ENCODE results near the gene ZCCHC7.

The ZCCHC7 gene

DNA sequence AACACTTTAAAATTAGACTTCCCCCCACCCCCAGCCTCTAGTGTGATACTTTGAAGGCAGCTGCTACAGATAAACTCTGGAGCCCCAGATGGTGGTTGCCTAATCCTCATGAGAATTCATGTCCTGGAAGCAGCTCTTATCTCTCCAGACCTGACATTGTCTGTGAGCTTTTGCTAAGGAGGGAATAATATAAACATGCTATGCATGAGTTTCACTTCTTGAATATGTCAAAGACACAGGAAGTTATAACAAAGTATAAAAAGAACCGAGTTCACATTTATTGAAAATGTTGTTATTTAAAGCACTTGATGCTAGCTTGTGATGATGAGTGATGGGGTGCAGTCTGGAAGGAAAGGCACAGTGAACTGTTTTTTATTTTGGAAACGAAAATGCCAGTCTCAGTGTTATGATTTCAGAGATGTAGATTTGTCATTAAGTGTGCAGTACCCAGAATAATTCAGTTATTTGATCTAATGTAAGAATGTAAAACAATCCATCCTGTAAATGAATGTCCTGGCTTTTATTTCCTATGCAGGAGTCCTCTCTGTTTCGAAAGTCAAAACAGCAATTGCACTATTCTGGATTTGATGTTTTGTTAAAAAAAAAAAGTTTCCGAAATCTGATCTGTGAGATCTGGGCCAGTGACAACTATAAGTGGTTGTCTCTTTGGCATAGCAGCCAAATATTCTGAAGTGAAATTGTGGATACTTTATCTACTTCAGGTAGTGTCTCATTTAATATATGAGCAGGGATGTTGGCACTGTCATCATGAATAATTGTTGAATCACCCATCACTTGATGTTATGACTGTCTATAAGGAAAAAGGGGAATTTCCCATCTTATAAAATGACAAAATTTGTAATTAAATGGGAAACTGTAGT, 77.0 kb downstream of the ZCCHC7 start:
- TF ChIP-seq, protein P1, sequence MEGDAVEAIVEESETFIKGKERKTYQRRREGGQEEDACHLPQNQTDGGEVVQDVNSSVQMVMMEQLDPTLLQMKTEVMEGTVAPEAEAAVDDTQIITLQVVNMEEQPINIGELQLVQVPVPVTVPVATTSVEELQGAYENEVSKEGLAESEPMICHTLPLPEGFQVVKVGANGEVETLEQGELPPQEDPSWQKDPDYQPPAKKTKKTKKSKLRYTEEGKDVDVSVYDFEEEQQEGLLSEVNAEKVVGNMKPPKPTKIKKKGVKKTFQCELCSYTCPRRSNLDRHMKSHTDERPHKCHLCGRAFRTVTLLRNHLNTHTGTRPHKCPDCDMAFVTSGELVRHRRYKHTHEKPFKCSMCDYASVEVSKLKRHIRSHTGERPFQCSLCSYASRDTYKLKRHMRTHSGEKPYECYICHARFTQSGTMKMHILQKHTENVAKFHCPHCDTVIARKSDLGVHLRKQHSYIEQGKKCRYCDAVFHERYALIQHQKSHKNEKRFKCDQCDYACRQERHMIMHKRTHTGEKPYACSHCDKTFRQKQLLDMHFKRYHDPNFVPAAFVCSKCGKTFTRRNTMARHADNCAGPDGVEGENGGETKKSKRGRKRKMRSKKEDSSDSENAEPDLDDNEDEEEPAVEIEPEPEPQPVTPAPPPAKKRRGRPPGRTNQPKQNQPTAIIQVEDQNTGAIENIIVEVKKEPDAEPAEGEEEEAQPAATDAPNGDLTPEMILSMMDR (IDR thresholded peaks at IDR 0.05): no peak
- H3K9me3 Mint-ChIP-seq: no peaks in the 10 kb centered on the region
- DNase-seq: no peak
- H3K27ac Mint-ChIP-seq: no peak overlapping the region
- peaks cover 11% of the 10 kb centered on the region for H3K4me1 Mint-ChIP-seq
- no peak overlapping the region for H3K4me3 Mint-ChIP-seq
- H3K36me3 Mint-ChIP-seq (ENCODE audit: low read depth): peaks cover 14% of the 10 kb centered on the region
- no peaks in the 10 kb centered on the region for H3K27me3 Mint-ChIP-seq (ENCODE audit: low read depth, poor library complexity)

DNA sequence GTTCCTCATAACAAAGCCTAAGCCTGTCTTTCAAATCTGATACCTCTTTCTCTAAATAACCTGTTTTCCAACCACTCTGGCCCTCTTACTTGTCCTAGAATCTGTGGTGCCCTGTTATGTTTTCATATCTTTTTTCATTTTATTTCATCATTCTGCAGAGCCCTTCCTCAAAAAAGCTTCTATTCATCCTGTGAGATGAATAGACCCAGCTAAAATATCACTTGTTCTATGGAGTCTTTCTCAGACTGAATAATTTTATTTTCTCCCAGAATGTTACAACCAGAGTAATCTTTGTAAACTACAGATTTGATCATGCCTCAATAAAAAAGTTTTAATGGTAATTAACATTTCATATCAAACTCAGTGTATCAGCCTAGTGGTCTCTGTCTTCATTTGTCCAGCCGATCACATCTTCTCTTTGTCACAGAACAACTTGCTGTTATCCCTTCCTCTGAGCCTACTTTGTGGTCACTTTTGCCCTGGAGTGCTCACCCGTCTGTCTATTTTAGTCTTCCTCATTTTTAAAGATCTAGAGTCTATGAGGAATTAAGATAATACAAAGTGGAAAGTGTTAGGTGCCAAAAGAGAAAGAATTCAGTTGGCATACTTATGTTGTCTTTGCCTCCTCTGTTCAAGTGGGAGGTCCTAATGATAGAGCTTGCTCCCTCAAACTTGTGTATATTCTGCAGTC, 77.8 kb downstream of the ZCCHC7 start:
- Mint-ChIP-seq H3K27ac (no peak overlapping the region), H3K9me3 (peaks cover 1% of the 10 kb centered on the region), H3K36me3 (ENCODE audit: low read depth) (peaks cover 20% of the 10 kb centered on the region), H3K4me3 (no peak overlapping the region), H3K27me3 (ENCODE audit: low read depth, poor library complexity) (no peaks in the 10 kb centered on the region), H3K4me1 (peaks cover 11% of the 10 kb centered on the region)
- TF ChIP-seq, protein P1 (IDR thresholded peaks at IDR 0.05): no peak
- DNase-seq: no peak

DNA sequence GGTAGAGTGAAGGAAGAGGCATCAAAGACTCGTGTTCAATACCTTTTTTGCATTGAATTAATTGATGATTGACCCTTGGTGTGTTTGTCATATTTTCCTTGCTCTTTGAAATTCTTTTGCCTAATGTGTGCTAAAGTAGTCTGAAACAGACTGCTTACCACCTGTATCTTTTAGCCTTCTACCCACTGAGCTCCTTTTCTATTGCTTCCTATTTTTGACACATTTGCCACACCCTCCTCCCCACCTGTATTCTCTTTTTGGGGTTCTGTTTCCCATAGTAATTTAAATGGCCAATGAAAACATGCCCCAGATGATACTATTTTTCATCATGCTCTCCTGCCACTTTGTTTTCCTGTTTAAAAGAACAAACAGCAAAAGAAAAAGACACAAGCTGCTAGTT, 78.5 kb downstream of the ZCCHC7 start:
- Mint-ChIP-seq H3K27me3 (ENCODE audit: low read depth, poor library complexity) (no peaks in the 10 kb centered on the region), H3K4me3 (no peak overlapping the region), H3K27ac (no peak overlapping the region), H3K9me3 (peaks cover 8% of the 10 kb centered on the region), H3K36me3 (ENCODE audit: low read depth) (peaks cover 27% of the 10 kb centered on the region), H3K4me1 (peaks cover 11% of the 10 kb centered on the region)
- no peak for DNase-seq
- TF ChIP-seq, protein P1 (IDR thresholded peaks at IDR 0.05): no peak

DNA sequence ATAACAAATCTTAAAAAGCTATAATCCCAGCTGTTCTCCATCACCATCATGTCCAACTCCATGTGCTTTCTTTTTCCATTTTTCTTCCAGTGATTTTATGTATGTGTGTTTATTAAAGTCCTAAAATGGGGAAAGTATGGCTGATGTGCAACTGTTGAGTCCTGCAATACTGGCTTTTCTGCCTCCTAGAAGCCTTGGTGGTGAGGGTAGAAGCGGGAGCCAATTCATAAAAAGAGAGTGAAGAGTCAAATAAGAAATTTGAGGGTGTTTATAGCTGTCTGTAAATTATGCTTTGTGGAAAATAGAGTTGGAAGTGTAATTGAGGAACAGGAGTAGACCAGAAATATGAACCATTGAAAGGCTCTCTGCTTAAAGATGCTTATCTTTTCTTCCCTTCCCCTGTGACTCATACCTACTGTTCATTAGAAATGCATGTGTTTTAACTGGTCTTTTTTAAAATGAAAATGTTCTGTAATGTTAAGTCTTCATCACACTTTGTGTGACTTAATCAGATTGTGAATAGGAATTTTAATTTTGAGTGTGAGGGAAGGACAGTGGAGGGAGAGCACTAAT, 80.1 kb downstream of the ZCCHC7 start:
- no peaks in the 10 kb centered on the region for H3K27me3 Mint-ChIP-seq (ENCODE audit: low read depth, poor library complexity)
- H3K27ac Mint-ChIP-seq: no peak overlapping the region
- peaks cover 41% of the 10 kb centered on the region for H3K36me3 Mint-ChIP-seq (ENCODE audit: low read depth)
- TF ChIP-seq, protein P1 (IDR thresholded peaks at IDR 0.05): no peak
- H3K9me3 Mint-ChIP-seq: peaks cover 22% of the 10 kb centered on the region
- no peak for DNase-seq
- no peak overlapping the region for H3K4me3 Mint-ChIP-seq
- peaks cover 11% of the 10 kb centered on the region for H3K4me1 Mint-ChIP-seq

DNA sequence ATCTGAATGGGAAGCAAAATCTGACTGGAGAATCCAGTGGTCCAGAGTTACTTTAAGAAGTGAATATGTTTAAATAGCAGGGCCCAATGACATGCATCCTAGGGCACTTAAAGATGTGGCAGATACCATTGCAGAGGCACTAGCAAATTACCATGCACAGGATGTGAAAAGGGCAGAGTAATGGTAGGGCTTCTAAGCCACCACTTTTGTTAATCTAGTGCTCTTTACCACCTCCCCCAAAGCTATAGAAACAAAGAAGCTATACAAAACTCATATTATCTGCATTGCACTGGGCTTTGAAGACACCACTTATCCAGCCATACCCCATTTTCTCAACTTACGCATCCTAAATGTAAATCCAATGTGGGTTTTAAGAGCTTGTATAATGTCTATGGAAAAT, 81.2 kb downstream of the ZCCHC7 start:
- peaks cover 11% of the 10 kb centered on the region for H3K4me1 Mint-ChIP-seq

More for the DNA sequence above, 81.2 kb downstream of the ZCCHC7 start:
- H3K4me3 Mint-ChIP-seq: no peak overlapping the region
- H3K9me3 Mint-ChIP-seq: peaks cover 22% of the 10 kb centered on the region
- TF ChIP-seq, protein P1 (IDR thresholded peaks at IDR 0.05): no peak
- DNase-seq: no peak
- no peak overlapping the region for H3K27ac Mint-ChIP-seq
- no peaks in the 10 kb centered on the region for H3K27me3 Mint-ChIP-seq (ENCODE audit: low read depth, poor library complexity)
- peaks cover 42% of the 10 kb centered on the region for H3K36me3 Mint-ChIP-seq (ENCODE audit: low read depth)
